A549 (cell line): ENCODE results near the gene BEST3.

Source experiments
- CHD2 ChIP-seq: fragments of 150-350 bp; IDR thresholded peaks from 2 replicates; pipeline ENCODE4 v1.6.1; 2014; ENCODE audit warnings: low read length; ENCODE audit not compliant: partially characterized antibody
- CTCF ChIP-seq: fragments of >200 bp; sonication (Bioruptor Twin); formaldehyde crosslinking; IDR thresholded peaks from 3 replicates; pipeline ENCODE4 v1.5.1; 2016
- KDM1A ChIP-seq: fragments of 200-600 bp; sonication (generic); IDR thresholded peaks from 2 replicates; pipeline ENCODE4 v1.6.1; 2016; ENCODE audit warnings: low read depth, mild to moderate bottlenecking
- MAFK ChIP-seq: fragments of 450-650 bp; IDR thresholded peaks from 2 replicates; pipeline ENCODE4 v1.6.1; 2014; ENCODE audit not compliant: partially characterized antibody
- POLR2A ChIP-seq: IDR thresholded peaks from 2 replicates; pipeline ENCODE4 v1.6.1; 2012; ENCODE audit warnings: mild to moderate bottlenecking, low read length
- RAD21 ChIP-seq, 2 experiments: fragments of >200 bp in 1 of 2; sonication (Bioruptor Twin) in 1 of 2; formaldehyde crosslinking in 1 of 2; IDR thresholded peaks in 1 of 2; conservative IDR thresholded peaks in 1 of 2; 2 replicates in 1 of 2; 3 replicates in 1 of 2; pipeline ENCODE4 v1.6.1; 2012 to 2018; ENCODE audit warnings: inconsistent platforms in 1 of 2

DNA sequence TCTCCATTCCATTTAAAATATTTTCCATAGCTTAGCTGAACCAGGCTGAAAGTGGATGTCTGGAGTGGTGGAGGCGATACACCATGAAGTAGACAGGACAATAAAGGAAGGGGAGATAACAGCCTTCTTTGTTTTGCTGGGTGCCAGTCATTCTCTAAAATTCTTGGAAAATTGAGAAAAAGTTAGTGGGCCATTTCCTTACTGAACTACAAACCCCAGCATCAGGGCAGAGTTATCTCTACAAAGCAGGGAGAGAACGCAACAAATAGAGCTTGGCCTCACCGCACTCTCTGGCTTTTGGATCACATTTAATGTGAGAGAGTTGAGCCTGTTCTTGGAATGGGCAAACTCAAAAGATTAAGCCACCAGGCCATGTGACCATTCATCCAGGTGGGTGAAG lies 47.2 kb downstream of the BEST3 start:
- no peak for TF ChIP-seq CHD2
- no peak for TF ChIP-seq CTCF
- no peak for TF ChIP-seq POLR2A
- no peak for TF ChIP-seq MAFK
- no peak for TF ChIP-seq KDM1A
- no peak for TF ChIP-seq RAD21 (conservative IDR thresholded peaks at IDR 0.05 in 1 of 2, IDR thresholded peaks at IDR 0.05 in 1 of 2)
